HG03460 (cell line): ENCODE data around the gene NSD2.

Experiments used
- ATAC-seq: cut with Tn5 transposase; IDR thresholded peaks from one replicate; pipeline ENCODE4 v1.9.1; 2021; ENCODE audit not compliant: unreplicated experiment

Gene NSD2

DNA sequence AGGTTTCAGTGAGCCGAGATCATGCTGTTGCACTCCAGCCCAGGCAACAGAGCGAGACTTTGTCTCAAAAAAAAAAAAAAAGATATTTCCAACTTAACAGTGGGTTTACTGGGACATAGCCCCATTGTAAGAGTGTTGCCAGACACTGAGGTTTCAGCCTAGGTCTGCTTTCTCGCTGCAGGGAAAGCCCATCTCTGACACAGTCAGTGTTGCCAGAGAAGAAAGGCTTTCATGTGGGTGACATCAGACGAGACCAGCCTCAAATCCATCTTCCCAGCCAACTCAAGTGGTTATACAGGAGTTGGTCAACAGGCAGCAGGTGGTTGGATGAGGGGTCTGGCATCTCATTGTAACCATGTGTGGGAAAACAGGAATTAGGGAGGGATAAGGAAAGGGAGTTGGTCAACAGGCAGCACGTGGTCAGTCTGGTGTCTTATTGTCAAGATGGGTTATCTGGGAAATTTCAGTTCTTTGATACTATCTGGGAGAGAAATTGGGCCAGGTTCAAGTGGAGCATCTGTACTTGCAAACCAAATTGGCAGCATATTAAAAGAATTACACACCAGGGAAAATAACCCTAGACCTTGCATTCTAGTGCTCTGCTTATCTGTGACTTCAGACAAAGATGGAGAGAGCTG lies 96.4 kb downstream of the NSD2 start:
- no peak for ATAC-seq

DNA sequence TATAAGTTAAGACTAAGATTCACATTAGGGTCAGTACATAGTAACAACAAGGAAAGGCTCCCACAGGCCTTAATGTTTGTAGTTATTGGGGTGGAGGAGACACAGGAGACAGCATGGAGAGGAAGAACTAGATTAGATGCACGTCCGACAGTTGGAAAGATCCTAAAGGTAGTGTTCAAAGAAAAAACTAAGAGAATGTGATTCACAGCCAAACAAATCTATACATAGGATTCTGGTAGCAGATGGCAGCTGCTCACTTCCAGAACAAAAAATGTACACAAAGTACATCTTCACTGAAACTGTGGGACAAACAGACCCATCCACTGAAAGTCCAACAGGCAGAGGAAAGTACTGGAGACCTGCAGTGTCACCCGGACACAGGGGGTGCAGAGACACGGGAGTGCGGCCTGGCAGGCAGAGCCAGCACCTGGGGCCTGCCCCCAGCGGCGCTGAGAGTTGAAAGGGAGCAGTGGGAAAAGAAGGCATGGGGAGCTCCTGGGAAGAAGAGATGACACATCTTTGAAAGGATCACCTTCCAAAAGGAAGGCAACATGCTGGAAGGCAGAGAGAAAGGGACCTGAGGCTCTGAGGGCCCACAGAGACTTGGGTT lies 97.6 kb downstream of the NSD2 start:
- ATAC-seq, result no peak

DNA sequence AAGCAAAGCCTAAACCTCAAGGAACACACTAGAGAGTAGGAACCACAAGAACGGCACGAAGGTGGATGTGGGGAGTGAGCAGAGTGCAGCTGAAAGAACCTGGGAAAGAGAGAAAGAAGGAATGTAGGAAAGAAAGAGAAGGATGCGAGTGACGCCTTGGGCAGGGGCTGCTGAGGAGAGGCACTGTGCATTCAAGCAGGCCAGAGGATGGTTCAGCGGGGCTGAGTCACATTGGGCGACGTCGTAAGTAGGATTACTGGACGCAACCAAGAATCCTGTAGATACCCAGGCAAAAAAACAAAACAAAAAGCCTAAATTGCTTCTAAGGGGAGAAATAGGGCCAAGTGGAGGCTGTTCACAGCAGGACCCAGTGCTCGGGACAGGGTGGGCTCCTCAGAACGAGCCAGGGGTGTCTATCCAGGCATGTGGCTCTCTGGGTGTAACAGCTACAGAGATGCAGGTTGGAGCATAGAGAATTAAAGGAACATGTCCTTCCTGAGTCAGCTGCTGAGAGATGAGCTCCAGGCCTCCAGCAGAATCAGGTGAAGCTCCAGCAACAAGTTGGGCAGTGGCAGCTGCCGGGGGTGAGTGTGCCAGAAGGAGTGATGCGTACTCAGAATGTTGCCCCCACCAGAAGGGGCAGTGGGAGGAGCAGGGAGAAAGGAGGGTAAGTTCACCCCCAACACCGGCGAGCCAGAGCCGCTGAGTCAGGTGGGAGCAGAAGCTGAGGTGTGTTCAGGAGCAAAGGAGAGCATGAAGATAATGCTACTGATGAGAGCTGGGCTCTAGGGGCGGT lies 98.9 kb downstream of the NSD2 start:
- ATAC-seq, result no peak

DNA sequence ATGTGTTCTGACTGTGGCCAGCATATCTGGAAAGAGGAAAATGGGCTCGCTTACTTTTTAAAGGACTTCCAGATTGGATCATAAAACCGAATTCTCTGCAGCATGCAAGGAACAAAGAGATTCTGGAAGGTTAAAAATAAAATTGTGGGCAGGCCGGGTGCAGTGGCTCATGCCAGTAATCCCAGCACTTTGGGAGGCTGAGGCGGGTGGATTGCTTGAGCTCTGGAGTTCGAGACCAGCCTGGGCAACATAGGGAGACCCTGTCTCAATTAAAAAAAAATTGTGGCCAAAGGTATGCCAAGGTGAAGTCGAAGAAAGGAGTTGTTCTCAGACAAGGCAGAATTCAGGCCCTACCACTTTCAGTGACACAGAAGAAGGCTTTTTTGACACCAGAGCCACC lies 99.7 kb downstream of the NSD2 start:
- no peak for ATAC-seq

DNA sequence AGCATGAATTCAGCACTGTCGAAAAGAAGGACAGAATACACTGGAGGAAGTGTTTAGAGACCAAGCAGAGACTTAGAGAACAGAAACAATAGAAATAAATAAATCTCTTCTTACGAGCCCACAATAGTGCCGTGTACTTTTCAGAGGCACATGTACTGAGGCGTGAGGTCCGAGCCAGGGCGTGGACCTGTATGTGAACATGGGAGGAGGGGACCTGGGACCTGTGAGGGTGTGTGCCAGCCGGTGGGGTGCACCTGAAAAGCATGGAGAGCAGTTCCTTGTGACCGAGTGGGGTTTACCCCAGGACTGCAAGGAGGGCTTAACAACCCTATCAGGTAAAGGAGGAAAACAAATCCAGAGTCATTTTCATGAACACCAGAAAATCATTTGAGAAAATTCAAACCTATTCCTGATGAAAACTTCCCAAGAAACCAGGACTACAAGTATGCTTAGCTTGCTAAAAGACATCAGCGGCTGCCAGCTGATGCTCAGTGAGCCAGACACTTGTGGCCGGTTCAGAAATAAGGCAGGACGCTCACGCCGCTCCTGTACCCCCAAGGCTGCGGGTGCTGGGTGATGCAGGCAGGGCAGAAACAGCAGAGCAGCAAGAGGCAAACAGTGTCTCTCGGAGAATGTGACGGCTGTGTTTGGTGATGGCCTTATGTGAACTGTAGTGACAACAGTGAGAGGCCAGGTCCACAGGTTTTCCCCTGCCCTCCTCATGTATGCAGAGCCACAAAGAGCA lies 100.4 kb downstream of the NSD2 start:
- no peak for ATAC-seq

DNA sequence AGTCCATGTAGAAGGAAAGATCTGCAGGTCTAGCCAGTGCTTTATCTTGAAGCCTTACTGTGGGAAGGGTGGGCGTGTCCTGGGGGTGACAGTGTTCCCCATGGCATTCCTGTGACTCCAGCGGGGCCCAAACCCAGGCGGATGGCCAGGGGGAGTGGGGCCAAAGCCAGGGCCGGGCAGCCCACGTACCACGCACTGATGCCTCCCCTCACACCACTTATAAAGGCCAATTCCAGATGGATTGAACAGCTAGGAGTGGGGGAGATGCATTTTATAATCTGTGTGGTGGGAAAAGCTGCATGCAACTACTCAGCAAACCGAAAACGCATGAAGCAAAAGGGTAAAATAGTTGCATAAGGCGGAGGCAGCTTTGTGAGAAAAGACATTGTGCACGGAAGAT lies 101.2 kb downstream of the NSD2 start:
- ATAC-seq, result no peak

DNA sequence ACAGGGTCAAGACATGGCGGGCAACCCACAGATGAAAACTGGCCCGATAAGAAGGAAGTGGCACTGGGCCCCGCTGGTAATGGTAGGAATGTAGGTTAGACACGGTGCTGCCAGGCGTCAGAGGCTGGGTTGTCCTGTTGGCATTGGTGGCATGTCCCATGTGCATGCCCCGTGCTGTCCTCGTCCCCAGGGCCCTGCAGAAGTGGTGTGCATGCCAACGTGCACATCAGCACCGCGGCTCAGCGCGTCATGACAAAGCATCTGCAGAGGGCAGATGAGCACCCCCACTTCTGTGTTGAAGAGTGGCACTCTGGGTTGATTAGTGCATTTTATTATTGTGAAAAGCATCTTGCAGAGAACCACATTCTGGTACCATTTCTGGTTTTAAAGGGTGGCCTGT lies 102.0 kb downstream of the NSD2 start:
- ATAC-seq, result no peak

DNA sequence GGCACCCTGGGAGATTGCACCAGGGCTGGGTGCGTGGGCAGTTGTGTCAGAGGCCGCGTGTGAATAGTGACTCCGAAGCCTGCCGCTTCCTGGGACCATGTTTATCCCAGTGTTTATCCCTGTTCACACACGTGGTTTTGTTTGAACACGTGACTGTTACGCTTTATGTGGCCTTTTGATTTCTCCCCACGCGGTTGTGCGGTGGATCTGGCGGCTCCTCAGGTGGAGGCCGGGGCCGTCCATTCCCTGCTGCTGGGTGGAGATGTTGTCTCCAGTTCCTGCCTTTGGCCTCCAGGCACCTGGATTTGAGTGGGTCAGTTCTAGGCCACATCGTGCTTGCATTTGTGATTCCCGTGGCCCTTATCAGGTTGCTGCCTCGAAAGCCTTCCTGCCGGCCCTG lies 102.5 kb downstream of the NSD2 start:
- ATAC-seq, result no peak

DNA sequence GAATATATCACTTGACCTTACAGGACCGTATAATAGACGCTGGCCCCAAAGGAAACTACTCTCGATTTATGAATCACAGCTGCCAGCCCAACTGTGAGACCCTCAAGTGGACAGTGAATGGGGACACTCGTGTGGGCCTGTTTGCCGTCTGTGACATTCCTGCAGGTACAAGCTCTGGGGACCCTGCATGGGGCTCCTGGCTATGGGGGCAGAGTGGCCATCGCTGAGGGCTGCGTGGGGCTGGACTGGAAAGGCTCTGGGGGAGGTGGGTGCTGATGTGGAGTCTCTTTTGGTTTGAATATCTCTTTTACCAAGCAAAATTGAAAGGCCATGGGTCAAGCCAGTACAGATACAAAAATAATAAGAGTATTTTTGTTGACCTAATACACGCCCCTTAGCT lies 103.6 kb downstream of the NSD2 start:
- no peak for ATAC-seq

DNA sequence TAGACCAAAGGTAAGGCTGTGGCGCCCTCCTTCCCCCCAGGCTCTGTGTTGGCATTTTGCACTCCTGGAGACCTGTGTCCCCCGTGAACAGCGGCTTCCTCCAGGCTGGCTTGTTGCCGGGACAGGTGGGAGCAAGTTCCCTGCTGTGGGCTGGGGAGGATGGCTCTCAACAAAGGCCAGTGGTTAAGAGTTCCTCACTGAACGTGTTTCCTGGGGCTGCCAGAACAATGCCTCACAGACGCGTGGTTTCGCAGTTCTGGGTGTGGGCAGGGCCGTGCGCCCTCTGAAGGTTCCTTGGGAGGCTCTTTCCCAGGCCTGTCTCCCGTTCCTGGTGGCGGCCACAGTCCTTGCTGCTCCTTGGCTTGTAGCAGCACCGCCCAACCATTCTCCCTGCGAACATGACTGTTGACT lies 104.2 kb downstream of the NSD2 start:
- no peak for ATAC-seq

DNA sequence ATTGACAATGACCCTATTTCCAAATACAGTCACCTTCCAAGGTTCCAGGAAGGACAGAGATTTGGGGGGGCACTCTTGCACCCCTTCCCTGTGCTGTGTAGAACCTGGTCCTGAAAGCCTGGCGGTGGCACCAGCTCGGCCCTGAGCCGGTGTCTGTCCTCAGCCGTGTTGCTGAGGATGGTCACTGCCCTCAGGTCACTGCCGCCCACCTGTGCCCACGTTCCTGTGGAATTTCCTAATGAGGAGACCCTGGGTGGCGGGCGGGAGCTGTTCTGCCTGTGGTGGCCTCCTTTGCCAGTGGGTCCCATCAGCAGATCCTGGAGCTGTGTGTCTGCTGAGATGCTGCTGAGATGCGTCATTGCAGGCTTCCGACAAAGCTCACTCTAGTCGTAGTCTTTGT lies 104.7 kb downstream of the NSD2 start:
- ATAC-seq, result no peak

DNA sequence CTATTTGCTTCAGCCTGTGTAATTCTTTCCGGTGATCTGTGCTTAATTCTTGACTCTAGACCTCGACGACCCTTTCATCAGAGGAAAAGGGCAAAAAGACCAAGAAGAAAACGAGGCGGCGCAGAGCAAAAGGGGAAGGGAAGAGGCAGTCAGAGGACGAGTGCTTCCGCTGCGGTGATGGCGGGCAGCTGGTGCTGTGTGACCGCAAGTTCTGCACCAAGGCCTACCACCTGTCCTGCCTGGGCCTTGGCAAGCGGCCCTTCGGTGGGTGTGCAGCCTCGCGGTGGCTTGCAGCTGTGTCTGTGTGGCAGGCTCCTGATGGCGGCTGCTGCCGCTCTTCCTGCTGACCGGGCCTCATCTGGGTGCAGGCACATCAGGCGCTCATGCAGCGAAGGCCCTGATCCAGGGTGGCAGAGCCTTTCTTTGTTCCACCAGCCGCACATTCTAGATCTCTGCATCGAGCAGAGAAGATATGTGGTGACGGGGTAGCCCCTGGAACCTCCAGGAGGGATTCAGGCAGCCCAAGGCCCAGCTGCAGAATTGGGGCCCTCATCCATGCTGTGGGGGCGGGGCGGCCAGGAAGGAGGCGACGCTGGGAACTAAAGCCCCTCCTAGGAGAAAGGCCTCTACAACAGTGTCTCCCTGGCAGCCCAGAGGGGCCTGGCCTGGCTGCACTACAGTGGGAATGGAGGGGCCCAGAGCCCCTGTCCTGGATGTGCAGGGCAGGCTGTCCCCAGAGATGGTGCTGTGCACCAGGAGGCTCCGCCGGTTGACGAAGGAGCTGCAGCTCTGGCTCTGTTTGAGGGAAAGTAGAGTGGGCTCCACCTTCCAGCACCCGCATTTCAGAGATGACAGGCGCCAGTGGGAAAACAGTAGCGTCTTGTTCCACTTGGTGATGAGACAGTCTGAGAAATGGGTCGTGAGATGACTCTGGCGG lies 105.5 kb downstream of the NSD2 start:
- ATAC-seq, result no peak

DNA sequence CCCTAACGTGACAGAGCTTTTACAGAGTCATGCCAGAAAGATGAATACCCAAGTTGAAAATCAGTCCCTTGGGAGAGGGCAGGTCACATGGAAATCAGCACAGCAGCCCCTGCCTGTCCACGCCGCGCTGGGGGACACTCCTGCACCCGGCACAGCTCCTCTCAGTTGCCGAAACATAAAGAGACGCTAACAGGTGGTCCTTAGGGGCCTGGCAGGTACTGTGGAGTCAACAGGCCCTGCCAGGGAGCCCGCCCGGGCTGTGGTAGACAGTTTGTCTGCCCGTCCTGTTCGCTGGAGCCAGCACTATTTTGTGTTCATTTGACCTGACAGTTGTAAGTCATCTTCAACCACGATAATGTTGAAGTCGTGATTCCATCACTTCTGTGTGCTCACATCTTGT lies 107.0 kb downstream of the NSD2 start:
- no peak for ATAC-seq

DNA sequence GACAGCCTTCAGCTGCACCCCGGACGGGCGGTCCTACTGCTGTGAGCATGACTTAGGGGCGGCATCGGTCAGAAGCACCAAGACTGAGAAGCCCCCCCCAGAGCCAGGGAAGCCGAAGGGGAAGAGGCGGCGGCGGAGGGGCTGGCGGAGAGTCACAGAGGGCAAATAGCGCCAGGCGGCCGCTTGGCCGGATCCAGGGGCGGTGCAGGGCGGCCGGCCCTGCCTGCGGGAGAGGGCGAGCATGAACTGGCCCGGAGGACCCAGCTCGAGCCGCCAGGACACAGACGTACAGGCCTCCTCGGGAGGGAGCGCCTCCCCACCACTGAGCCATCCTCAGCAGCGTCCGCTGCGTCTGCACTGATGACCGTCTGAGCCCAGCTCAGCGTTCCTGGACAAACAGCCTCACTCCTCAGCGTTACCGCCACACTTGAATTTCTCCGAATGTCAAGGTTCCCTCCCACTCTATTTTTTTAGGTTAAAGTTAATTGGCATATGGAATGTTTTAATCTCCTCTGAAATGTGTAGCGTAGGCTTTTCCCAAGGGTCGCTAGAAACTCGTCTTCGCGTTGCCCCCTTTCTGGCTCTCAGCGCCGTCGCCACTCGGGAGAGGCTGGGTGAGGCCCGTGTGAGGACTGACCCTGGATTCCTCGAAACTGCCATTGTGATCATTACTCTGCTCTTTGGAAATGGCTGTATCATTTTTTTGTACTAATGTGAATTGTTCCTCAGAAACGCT lies 107.7 kb downstream of the NSD2 start:
- ATAC-seq, result no peak

DNA sequence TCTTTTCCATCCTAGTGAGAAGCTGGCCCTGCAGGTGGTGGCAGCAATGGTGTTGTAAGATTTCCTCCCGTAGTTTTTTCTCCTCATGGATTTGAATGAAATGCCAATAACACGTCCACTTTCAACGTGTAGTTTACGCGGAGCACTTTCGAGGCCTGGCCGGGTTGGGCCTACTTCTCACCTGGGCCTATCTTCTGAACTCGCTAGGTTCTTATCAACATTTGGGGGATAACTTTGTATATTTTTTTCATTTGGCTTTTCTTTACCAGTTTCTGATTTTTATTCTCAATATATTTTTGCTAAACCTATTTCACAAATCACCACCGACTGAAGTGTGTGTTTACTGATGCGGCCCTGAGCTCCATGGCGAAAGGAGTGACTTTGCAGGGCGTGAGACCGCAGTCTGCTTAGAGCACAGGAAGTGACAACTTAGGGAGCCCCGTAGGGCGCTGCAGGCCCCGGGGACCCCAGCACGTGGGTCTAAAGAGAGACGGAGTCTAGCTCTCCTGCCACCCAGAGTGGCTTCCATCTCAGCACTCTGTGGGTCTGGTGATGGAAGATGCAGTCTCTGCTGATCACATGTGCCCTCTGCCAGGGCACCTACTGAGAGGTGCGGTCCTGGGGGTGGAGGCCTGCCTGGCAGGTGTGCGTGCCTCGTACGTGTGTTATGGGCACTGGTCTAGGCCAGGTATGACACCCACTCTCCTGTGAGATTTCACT lies 108.4 kb downstream of the NSD2 start:
- no peak for ATAC-seq

DNA sequence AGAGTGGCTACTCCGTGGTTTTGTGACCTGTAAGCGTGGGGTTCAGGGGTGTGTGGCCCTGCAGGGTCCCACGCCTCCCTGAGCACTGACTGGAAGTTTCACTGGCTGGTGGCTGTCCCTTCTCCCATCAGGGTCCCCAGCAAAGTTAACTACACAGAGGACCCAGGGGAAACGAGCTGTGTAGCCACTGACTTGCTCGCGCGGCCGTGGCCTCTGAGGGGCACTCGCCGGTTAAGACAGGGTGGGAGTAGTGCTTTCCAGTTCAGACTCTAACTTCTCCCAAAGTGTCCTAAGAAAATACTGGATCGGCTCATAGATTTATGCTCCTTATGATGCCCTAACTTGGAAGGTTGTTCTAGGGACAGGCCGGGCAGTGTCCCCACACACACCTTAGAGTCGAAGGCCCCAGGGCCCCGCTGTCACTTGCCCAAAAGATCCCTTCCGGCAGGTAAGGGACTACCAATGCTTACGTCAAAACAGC lies 109.4 kb downstream of the NSD2 start:
- ATAC-seq, result no peak

DNA sequence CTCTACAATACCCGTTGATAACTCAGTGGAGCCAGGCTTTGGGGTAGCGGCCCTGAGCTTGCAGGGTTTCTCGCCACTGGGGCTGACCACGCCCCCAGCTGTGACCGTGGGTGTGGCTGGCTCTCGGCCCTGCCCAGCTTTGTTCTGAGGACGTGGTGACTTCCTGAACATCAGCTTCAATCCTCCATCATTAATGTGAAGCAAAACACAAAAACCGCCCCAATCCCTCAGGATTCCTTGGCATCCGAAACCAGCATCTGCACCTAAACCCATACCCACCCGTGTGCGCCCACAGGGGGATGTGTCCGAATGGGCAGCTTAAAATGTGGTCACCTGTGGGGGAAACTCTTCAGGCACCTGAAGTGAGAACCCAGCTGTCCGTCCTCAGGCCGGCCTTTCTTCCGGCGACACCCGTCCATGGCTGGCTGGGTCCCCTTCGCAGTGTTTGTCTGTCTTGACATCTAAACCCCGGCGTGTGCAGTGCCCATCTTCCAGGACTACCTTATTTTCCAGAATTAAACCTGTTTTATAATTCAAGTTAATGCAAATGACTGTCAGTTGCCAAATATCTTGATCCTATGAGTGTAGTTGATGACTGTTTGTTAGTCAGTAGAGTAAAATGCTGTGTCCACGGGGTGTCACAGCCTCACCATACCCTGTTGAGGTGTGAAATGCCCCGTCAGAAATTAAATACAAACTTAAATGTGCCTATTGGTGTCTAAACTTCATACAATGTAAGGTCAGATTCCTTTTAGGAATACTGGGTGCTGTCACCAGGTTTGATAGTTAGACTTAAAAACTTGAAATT lies 110.3 kb downstream of the NSD2 start:
- ATAC-seq, result no peak
